Muscle layer of duodenum (tissue), 2 donors: ENCODE measurements around the gene RASGRF1.
"Not testable (repeated sequence)": the region's sequence is repeated elsewhere in the genome, so short reads cannot be mapped to it uniquely, and the experiment has no call there.

ENCODE experiments used
- H3K27ac ChIP-seq: one replicate; pipeline ENCODE4 v1.7.0; 2013; ENCODE audit warnings: mild to moderate bottlenecking, low read length
- H3K27me3 ChIP-seq: one replicate; pipeline ENCODE4 v1.7.0; 2013; ENCODE audit warnings: low read depth, mild to moderate bottlenecking, control low read depth, low read length
- H3K36me3 ChIP-seq, 2 donors: one replicate each; pipeline ENCODE4 v1.7.0; 2013; ENCODE audit warnings: low read length in 2 of 2, control low read depth in 1 of 2, mild to moderate bottlenecking in 1 of 2; ENCODE audit not compliant: insufficient read depth in 2 of 2, control insufficient read depth in 1 of 2
- H3K4me1 ChIP-seq, 2 donors: one replicate each; pipeline ENCODE4 v1.7.0; 2013; ENCODE audit warnings: low read length in 2 of 2, mild to moderate bottlenecking in 2 of 2, control low read depth in 1 of 2, moderate library complexity in 1 of 2; ENCODE audit not compliant: insufficient read depth in 2 of 2, control insufficient read depth in 1 of 2
- H3K4me3 ChIP-seq, 2 donors: one replicate each; pipeline ENCODE4 v1.7.0; 2013; ENCODE audit warnings: low read length in 2 of 2, low read depth in 1 of 2, mild to moderate bottlenecking in 1 of 2
- H3K9me3 ChIP-seq, 2 donors: one replicate each; pipeline ENCODE4 v1.7.0; 2013; ENCODE audit warnings: low read length in 2 of 2, control low read depth in 1 of 2, mild to moderate bottlenecking in 1 of 2; ENCODE audit not compliant: control insufficient read depth in 1 of 2
- donor health status: healthy.

RASGRF1 gene

GRCh38 chr15:78930577-78931388 is 159.8 kb downstream of the RASGRF1 start:
- H3K9me3 ChIP-seq, result no peaks in the 10 kb centered on the region
- no peaks in the 10 kb centered on the region for H3K27me3 ChIP-seq
- H3K27ac ChIP-seq, result no peak overlapping the region
- peaks cover 15 to 28% of the 10 kb centered on the region in 2 donors for H3K36me3 ChIP-seq
- H3K4me1 ChIP-seq, result peaks cover 6 to 20% of the 10 kb centered on the region in 2 donors
- no peak overlapping the region for H3K4me3 ChIP-seq

GRCh38 chr15:78929536-78930264 is 160.9 kb downstream of the RASGRF1 start:
- Histone ChIP-seq H3K4me3 (no peak overlapping the region), H3K36me3 (peaks cover 23 to 33% of the 10 kb centered on the region in 2 donors), H3K27ac (no peak overlapping the region), H3K9me3 (no peaks in the 10 kb centered on the region), H3K27me3 (no peaks in the 10 kb centered on the region), H3K4me1 (peaks cover 6 to 20% of the 10 kb centered on the region in 2 donors)

GRCh38 chr15:78928616-78929093 is 161.9 kb downstream of the RASGRF1 start:
- H3K4me3 ChIP-seq, result no peak overlapping the region
- no peaks in the 10 kb centered on the region for H3K9me3 ChIP-seq
- H3K27me3 ChIP-seq, result no peaks in the 10 kb centered on the region
- H3K36me3 ChIP-seq, result peaks cover 24 to 36% of the 10 kb centered on the region in 2 donors
- H3K4me1 ChIP-seq, result peaks cover 0 to 11% of the 10 kb centered on the region in 2 donors
- H3K27ac ChIP-seq, result no peak overlapping the region

DNA sequence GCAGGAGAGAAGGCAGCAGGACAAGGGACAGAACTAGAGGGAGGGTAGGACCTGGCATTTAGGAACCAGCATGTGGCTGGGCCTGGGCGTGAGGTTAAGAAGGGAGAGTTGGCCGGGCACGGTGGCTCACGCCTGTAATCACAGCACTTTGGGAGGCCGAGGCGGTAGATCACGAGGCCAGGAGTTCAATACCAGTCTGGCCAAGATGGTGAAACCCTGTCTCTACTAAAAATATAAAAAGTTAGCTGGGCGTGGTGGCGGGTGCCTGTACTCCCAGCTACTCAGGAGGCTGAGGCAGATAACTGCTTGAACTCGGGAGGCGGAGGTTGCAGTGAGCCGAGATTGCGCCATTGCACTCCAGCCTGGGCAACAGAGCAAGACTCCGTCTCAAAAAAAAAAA is 162.4 kb downstream of the RASGRF1 start:
- not testable (repeated sequence) for H3K4me3 ChIP-seq, H3K27ac ChIP-seq, H3K27me3 ChIP-seq, H3K9me3 ChIP-seq, H3K4me1 ChIP-seq
- H3K36me3 ChIP-seq, result peaks cover 27 to 40% of the 10 kb centered on the region in 2 donors

DNA sequence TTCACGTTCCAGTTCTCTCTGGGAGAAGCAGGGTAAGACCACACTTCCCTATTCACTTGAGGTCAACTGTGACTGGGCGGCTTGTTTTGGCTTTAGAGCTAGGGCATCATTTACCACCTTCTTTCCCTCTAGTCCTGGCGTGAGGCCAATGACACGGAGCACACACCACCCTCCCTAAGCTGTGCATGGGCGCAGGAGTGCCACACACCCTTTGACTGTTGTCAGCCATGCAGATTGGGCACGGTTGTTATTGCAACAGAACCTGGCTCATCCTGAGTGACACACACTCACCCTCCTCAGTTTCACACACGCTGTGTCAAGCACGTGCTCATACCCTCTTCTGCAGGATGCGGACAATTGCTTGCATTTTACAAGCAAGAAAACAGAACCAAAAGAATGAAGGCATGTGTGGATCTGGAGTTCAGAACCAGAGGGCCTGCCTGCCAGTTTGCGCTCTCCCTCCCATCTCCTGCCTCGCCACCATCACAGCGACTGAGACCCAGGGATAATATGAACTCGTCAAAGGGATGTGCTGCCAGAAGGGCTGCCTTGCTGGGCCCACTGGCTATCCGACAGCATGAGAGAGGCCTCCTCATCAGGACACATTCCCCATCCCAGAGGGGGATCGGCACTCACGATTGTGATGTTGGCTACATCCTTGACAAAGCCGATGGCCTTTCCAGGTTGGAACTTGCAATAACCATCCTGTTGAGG is 163.3 kb downstream of the RASGRF1 start:
- Histone ChIP-seq H3K4me3 (no peak overlapping the region), H3K27ac (no peak overlapping the region), H3K27me3 (no peaks in the 10 kb centered on the region), H3K4me1 (peaks cover 0 to 7% of the 10 kb centered on the region in 2 donors), H3K9me3 (no peaks in the 10 kb centered on the region), H3K36me3 (peaks cover 37 to 50% of the 10 kb centered on the region in 2 donors)

DNA sequence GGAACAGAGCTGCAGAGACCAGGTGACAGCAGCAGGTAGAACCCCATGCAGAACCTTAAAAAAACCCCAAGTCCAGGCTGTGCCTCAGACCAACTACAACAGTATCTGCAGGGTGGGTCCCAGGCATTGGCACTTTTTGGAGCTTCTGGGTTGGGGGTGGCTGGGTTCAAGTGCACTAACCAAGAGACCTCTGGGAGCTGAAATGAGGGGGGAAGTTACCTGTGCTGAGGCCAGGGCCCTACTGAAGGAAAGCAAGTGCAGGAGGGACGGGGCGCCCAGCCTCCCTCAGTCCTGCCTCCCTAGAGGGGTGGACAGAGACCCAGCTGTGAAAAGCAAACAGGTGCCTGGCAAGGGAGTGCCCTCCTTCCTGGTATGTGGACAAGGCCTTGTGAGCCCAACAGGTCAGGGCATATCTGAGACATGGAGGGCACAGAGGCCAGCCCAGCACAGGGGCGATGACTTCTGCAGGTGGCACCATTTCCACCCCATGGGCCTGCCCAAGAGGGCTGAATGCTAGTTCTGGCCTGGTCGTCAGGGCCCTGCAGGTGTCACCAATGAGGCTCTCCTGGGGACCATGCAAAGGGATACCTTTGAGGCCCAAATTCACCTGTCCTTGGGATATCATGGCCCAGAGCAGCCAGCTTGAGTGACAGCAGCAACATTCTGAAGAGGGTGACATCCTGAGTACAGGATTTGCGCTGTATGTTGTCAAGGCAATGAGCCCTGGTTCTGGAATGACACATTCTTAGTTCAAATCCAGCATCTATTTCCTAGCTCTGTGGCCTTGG is 164.4 kb downstream of the RASGRF1 start:
- Histone ChIP-seq H3K4me1 (peaks cover 0 to 3% of the 10 kb centered on the region in 2 donors), H3K9me3 (no peaks in the 10 kb centered on the region), H3K27ac (no peak overlapping the region), H3K27me3 (no peaks in the 10 kb centered on the region), H3K36me3 (peaks cover 48 to 61% of the 10 kb centered on the region in 2 donors), H3K4me3 (no peak overlapping the region)

DNA sequence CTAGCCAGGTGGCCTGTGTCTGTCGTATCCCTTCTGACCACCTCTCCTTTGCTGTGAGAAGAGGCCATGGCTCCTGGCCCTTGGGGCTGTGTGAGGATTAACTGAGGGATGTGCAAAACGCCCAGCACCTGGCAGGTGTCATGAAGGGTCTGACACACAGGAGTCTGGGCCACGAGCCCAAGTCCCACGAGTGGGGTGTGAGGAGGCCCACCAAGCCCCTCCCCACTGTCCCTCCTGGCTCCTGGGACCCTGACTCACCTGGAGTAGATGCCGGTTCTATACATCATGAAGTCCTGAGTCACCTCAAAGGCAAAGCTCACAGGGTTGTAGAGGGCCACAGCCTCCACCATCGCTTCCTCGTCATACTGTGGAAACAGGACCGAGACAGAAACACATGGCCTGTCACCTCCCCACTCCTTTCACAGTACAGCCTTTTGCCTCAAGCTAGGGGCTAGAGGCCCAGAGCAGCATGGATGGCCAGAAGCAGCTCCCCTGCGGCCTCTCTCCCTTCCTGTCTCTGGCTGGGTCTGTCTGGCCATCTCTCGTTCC is 165.4 kb downstream of the RASGRF1 start:
- Histone ChIP-seq H3K9me3 (no peaks in the 10 kb centered on the region), H3K27me3 (no peaks in the 10 kb centered on the region), H3K36me3 (peaks cover 49 to 62% of the 10 kb centered on the region in 2 donors), H3K4me3 (no peak overlapping the region), H3K27ac (no peak overlapping the region), H3K4me1 (no peaks in the 10 kb centered on the region)

DNA sequence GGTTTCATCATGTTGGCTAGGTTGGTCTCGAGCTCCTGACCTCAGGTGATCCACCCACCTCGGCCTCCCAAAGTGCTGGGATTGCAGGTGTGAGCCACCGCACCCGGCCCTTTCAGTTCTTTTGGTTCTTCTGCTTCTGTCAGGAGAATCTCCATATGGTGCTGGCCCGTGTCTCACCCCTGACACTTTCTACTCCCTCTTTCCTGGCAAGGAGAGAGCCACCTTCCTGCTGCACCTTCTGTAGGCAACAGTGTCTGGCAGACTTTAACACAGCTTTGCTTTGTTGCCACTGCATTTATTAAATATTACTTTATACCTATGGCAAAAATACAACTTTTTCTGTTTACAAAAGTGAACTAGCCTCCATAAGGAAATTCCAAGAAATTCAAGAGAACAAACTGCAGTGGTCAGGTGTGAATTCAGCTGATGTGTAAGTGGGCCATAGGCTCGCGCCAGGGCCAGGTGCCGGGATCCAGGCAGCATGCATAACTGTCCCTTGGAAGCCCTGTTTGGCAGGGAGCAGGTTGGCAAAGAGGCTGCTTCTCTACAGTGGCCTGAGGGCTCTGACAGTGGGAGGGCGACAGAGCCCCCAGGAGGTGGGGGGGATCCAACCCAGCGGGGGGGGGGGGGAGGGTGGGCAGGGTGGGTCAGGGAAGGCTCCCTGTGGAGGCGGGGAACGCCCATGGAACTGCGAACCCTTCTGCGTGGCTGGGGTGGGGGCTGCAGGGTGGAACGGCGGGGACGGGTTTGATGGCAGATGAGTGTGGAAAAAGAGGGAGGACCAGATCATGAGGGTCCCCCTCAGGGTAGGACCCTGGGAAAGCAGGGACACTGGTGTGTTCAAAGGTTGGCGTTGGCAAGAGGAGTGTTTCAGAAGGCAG is 166.9 kb downstream of the RASGRF1 start:
- H3K9me3 ChIP-seq, result no peaks in the 10 kb centered on the region
- H3K36me3 ChIP-seq, result peaks cover 49 to 62% of the 10 kb centered on the region in 2 donors
- H3K27me3 ChIP-seq, result no peaks in the 10 kb centered on the region
- H3K4me3 ChIP-seq, result no peak overlapping the region
- H3K4me1 ChIP-seq, result no peaks in the 10 kb centered on the region
- no peak overlapping the region for H3K27ac ChIP-seq

- H3K4me3 ChIP-seq, result no peak overlapping the region
- no peaks in the 10 kb centered on the region for H3K4me1 ChIP-seq
- peaks cover 49 to 61% of the 10 kb centered on the region in 2 donors for H3K36me3 ChIP-seq
- H3K27ac ChIP-seq, result no peak overlapping the region
- no peaks in the 10 kb centered on the region for H3K9me3 ChIP-seq
- H3K27me3 ChIP-seq, result no peaks in the 10 kb centered on the region
Measured at GRCh38 chr15:78923015-78923414, 167.6 kb downstream of the RASGRF1 start.

- H3K4me1 ChIP-seq, result peaks cover 0 to 4% of the 10 kb centered on the region in 2 donors
- no peak overlapping the region for H3K27ac ChIP-seq
- peaks cover 50 to 57% of the 10 kb centered on the region in 2 donors for H3K36me3 ChIP-seq
Measured at GRCh38 chr15:78922527-78922926, 168.1 kb downstream of the RASGRF1 start.

More at GRCh38 chr15:78922527-78922926, 168.1 kb downstream of the RASGRF1 start:
- Histone ChIP-seq H3K9me3 (no peaks in the 10 kb centered on the region), H3K27me3 (no peaks in the 10 kb centered on the region), H3K4me3 (no peak overlapping the region)
